GM19099 (cell line): ENCODE results near the gene ANKRD35.

Source experiments
- POLR2A ChIP-seq: IDR thresholded peaks from 3 replicates; pipeline ENCODE4 v1.6.1; 2011; ENCODE audit warnings: low read depth; ENCODE audit not compliant: insufficient read length; ENCODE audit errors: extremely low read depth

The ANKRD35 gene, protein sequence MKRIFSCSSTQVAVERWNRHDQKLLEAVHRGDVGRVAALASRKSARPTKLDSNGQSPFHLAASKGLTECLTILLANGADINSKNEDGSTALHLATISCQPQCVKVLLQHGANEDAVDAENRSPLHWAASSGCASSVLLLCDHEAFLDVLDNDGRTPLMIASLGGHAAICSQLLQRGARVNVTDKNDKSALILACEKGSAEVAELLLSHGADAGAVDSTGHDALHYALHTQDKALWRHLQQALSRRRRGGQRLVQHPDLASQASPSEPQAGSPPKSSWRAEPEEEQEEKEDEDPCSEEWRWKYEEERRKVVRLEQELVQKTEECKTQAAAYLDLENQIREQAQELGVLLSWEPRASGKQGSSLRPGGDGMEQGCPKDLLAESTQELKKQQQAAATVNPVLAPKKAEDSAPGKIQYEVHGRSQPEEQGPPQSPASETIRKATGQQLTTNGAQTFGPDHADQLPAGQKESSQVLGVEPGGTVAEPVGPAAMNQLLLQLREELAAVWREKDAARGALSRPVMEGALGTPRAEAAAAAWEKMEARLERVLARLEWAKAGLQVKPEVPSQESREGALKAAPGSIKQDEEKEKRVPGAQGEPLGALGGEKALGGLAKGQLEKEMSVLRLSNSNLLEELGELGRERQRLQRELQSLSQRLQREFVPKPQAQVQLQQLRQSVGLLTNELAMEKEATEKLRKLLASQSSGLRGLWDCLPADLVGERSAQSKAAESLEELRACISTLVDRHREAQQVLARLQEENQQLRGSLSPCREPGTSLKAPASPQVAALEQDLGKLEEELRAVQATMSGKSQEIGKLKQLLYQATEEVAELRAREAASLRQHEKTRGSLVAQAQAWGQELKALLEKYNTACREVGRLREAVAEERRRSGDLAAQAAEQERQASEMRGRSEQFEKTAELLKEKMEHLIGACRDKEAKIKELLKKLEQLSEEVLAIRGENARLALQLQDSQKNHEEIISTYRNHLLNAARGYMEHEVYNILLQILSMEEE

GRCh38 chr1:145885738-145886287, at the start of gene ANKRD35:
ANKRD35 (minus strand) TSS chr1:145885866; CDS start chr1:145885758, 108 bp downstream.
- TF ChIP-seq POLR2A: no peak

GRCh38 chr1:145927916-145928643, 42.4 kb upstream of the ANKRD35 start:
- no peak for TF ChIP-seq POLR2A

DNA sequence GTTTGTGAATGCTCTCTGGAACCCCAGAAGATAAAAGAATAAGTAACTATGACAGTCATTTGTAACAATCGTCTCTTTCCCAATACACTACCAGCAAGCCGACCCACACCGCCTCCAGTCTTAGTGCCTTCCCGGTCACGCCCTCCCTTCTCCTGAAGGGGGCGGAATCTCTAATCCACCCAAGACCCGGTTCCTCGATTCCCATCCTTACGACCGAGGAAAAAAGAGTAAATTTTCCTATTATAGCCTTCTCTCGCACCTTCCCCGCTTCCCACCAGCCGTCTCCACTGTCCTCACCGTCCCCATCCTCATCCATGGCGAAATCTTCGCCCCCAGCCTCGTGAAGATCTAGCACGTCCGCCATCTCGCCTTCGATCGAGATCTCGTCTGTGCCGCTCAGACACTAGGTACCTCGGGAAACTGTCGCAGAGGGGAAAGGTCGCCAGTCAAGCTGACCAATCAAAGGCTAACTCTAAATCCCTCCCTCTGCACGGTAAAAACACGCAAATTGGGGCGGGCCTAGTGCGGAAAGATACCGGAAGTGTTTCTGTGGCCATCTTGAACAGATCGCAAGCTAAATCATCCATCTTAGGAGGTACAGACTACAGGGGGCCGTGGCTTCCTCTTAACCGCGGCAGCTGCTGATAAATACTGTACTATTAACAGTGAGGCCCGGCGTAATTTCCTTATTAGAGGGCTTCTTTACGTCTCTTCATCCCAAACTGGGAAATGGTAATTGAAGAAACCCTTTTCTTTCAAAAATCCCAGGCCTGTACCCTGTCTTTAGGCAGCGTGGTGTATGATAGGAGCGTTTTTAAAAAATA, 41.6 kb upstream of the ANKRD35 start, which contains the start of gene RBM8A:
RBM8A (minus strand) TSS at position 422 of the 824 bp plus-strand sequence; CDS start at position 364, 58 bp downstream.
- TF ChIP-seq POLR2A: peak; percentile 93

- no peak for TF ChIP-seq POLR2A
Measured at GRCh38 chr1:145926686-145927062, 41.0 kb upstream of the ANKRD35 start.

- no peak for TF ChIP-seq POLR2A
Measured at GRCh38 chr1:145922266-145922665, 36.6 kb upstream of the ANKRD35 start.

DNA sequence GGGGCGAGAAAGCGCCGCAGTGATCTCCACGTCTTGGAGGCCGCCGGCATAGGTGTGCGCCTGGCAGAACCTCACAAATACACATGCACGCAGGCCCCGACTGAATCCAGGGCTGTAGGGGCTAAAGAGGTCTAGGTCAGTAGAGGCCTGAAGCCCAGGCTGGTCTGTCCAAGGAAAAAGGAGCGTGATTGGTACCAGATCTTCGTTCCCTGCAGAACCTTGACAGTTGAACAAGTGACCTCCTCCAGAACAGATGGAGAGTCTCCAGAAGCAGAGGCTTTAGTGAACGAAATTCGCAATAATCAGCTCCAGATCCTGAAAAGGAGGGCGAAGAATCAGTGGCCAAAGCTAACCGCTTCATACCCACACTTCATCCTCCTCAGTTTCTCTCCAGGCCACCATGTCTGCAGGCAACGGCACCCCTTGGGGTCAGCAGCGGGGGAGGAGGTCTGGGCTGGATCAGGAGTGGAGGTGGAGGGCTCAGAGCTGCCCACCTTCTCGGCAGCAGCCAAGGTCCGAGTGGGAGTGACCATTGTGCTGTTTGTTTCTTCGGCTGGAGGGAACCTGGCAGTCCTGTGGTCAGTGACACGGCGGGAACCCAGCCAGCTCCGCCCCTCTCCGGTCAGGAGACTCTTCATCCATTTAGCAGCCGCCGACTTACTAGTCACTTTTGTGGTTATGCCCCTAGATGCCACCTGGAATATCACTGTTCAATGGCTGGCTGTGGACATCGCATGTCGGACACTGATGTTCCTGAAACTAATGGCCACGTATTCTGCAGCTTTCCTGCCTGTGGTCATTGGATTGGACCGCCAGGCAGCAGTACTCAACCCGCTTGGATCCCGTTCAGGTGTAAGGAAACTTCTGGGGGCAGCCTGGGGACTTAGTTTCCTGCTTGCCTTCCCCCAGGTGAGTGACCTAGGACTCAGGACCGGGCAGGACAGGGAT, 33.6 kb upstream of the ANKRD35 start:
- TF ChIP-seq POLR2A: peak; percentile 28

DNA sequence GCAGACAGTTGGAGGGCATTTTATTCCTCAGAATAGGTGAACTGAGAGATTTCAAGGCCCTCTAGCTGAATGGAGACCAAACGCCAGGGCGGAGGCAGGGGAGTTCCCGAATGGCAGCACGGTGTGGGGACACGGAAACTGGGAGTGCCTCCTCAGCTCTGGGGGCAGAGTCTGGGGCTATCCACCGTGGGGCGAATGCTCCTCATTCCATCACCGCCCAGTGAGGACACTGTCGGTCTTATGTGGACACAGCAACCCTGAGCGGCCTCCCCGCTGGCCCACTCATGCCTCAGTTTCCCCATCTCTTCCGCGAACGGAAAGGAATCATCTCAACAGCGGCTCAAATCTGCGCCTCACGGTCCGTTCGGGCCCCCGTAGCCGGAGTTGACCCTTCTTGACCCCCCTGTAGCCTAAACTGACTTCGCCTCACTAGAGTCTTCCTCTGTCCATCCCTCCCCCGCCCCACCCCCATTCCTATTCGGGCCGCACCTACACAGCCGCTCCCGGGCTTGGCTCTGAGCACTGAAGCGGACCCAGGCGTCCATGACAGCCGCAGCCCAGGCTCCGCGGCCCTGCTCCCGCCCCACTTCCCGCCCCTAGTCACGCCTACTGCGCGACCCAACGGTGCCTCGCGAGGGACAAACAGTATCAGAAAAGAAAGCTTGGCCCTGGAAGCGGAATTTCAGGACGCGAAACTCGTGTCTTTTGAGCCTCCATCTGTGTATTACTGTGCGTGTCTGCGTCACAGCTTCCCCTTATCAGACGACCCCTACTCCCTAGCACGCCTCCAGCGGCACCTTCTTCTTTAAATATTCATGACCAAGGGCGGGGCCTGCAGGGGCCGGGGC, 32.7 kb upstream of the ANKRD35 start, which contains the start of gene PEX11B:
PEX11B (minus strand) TSS at position 574 of the 848 bp plus-strand sequence; CDS start at position 545, 29 bp downstream.
- TF ChIP-seq POLR2A: peak; percentile 82

- TF ChIP-seq POLR2A: no peak
Measured at GRCh38 chr1:145917595-145917994, 31.9 kb upstream of the ANKRD35 start.

DNA sequence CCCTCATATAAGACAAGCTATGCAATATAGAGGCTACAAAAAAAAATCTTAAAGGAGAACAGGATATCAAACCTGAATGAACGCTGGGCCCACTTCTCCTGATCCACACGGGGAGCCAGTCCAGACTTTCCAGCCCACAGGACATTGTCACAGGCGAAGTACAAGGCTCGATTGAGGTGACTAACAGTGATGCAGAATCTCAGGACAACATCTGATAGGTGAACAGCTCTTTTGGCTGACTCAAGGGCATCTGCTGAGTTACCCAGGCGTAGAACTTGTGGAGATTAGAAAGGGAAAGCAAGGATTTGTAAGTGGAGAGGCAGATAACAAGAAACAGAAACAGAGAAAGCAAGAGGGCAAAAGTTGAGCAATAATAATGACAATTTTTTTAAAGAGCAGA, 31.1 kb upstream of the ANKRD35 start:
- no peak for TF ChIP-seq POLR2A

DNA sequence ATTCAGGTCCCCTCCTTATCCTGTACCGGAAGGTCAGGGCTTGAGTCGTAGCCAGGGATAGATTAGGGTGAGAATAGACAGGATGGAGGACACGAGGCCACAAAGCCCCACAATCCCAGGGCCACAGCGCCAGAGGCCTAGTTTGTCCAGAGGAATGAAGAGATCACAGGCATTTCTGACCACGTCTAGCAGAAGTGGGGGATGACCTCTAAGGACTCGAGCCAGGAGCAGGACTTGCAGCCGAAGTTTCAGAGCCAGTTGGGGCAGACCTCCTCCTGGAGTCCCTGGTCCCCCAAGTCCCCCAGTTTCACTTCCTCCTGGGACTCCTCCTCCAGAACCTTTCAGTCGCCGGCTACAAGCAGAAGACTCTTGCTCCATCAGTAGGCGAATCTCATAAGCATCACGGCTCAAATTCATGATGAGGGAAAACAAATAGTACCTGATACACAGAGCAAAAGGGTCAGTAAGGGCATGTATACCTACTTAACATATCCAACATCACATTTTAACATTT, 26.5 kb upstream of the ANKRD35 start:
- TF ChIP-seq POLR2A: no peak

DNA sequence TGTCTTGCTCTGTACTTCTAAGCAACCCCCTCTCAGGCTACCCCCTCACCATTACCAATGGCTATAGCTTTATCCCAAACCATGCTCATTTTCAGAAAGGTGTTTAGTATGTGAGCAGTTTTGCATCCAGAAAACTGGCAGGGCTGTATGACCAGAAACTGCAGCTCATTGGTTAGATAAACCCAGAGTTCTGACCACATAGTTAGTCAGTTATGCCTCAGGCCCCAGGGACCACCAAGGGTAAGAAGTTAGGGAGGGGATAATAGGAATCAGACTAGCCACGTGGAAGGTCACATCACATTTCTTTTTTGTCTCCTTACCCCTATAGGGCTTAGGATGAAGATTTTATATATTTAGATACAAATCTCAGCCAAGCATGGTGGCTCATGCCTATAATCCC, 23.0 kb upstream of the ANKRD35 start:
- no peak for TF ChIP-seq POLR2A
